HG03280 (cell line): ENCODE measurements around the gene ZC3H12D.
"Not testable (repeated sequence)": the region's sequence is repeated elsewhere in the genome, so short reads cannot be mapped to it uniquely, and the experiment has no call there.

ENCODE experiments used
- ATAC-seq: cut with Tn5 transposase; IDR thresholded peaks from one replicate; pipeline ENCODE4 v1.9.1; 2021; ENCODE audit warnings: mild to moderate bottlenecking, moderate library complexity; ENCODE audit not compliant: unreplicated experiment

Gene ZC3H12D

DNA sequence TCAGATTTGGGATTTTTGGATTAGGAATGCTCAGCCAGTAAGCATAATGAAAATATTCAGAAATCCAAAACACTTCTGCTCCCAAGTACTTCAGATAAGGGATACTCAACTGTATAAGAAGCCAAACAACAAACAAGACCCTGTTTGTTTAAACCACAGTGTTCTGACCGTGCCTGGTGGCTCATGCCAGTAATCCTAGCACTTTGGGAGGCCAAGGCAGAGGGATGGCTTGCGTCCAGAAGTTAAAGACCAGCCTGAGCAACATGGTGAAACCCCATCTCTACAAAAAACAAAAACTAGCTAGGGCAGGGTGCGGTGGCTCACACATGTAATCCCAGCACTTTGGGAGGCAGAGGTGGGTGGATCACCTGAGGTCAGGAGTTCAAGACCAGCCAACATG is 24.6 kb downstream of the ZC3H12D start:
- not testable (repeated sequence) for ATAC-seq

- no peak for ATAC-seq
Observed at GRCh38 chr6:149459761-149460160, 25.1 kb downstream of the ZC3H12D start.

DNA sequence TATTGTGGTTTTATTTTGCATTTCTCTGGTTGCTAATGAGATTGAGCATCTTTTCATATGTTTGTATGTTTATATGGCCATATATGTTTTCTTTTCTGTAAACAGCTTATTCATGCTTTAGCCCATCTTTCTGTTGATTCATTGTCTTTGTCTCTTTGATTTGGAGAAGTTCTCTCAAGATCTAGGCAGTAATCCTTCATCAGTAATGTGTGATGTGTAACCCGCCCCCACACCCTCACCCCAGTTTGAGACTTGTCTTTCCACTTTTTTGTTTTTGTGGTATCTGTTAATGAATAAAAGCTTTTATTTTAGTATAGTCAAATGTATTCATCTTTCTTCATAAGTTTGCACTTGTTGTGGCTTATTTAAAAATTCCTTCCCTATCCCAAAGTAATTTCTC is 26.0 kb downstream of the ZC3H12D start:
- ATAC-seq, result no peak

DNA sequence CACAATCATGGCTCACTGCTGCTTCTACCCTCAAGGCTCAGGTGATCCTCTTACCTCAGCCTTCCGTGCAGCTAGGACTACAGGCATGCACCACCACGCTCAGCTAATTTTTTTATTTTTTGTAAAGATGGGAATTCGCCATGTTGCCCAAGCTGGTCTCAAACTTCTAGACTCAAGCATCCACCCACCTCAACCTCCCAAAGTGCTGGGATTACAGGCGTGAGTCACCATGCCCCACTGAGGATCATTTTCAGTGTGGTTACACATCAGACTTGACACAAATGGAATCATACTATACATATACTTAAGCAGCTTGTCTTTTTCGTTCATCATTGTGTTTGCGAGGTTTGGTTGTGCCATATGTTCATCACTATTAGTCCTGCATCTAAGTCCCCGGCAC is 26.6 kb downstream of the ZC3H12D start:
- ATAC-seq, result no peak

GRCh38 chr6:149457316-149457884 is 27.4 kb downstream of the ZC3H12D start:
- no peak for ATAC-seq

GRCh38 chr6:149456311-149457021 is 28.3 kb downstream of the ZC3H12D start:
- ATAC-seq, result no peak

DNA sequence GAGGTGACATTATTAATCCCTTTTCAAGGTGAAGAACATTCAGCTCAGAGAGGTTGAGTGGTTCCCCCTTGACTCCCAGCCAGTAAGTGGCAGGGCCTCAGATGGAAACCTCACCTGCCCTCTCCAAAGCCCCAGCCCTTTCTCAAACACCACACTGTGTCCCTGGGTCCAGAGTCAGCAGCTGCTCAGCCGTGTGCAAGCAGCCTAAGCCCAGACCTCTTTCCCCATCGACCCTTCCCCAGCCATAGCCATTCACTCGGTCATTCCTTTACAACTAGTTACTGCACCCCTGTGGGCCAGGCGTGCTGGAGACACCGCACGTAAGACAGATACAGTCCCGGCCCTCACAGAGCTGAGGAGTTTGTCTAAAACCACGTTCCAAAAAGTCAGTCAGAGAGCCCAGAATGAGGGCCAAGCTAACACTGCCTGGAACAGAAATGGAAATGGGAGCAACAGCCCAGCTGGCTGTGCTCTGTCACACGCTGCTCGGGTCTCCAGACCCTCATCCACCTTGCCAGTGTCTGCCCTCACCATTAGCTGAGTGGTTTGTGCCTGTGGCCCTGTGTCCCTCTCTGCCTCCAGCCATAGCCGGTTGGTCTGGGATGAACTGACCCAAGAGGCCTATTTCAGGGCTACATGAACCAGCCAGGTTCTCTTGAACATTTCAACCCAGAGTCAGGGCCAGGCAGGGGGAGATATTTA is 29.6 kb downstream of the ZC3H12D start:
- no peak for ATAC-seq

DNA sequence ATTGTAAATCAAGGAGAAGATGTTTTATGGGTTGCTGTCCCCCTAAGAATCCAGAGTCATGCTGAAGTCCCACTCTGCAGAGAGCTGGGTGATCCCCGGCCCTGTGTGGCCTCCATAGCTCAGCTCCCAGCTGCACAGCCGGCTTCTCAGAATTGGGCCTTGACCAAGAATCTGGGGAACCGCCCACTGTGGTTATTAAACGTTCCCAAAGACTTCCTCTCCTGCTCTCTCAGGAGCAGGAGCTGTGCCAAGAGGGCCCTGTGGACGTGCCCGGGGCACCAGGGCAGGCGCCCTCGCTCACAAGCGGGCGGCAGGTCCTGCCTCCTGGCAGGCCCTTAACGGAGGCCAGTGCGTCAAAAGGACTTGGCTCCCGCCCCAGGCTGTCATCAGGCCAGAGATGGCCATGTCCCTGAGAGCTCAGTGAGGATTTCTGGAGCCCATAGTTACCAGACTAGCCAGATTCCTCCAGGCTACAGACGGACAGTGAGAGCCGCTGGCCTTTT is 30.4 kb downstream of the ZC3H12D start:
- ATAC-seq, result no peak

DNA sequence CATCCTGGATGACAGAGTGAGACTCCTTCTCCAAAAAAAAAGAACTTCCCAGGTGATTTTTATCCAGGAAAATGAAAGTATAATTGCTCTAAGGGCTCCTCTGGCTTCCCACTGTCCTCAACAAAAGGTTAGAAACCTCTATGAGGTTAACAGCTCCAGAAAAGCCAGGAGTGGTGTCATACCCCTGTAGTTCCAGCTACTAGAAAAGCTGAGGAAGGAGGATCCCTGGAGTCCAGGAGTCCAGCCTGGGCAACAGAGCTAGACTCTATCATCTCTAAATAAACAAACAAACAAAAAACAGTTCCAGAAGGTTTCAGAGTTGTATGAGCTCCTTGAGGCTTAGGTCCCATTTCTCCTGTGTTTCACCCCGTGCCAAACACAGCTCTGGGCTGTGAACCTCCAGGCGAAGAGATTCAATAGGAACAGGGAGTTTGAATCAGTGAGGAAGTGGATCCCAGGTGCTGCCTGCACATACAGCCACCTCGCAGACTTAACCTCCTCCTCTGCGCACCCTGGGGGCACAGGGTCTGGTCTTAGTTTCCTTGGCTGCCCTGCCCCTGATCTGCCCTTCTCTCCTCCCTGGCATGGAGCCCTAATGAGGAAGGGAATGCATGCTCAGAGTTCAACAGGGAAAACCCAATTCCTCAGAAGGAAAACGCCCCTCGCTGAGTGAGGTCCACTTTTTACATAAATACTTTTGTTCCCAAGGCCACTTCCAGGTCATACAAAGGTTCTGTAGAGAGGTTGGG is 31.0 kb downstream of the ZC3H12D start:
- ATAC-seq, result no peak

DNA sequence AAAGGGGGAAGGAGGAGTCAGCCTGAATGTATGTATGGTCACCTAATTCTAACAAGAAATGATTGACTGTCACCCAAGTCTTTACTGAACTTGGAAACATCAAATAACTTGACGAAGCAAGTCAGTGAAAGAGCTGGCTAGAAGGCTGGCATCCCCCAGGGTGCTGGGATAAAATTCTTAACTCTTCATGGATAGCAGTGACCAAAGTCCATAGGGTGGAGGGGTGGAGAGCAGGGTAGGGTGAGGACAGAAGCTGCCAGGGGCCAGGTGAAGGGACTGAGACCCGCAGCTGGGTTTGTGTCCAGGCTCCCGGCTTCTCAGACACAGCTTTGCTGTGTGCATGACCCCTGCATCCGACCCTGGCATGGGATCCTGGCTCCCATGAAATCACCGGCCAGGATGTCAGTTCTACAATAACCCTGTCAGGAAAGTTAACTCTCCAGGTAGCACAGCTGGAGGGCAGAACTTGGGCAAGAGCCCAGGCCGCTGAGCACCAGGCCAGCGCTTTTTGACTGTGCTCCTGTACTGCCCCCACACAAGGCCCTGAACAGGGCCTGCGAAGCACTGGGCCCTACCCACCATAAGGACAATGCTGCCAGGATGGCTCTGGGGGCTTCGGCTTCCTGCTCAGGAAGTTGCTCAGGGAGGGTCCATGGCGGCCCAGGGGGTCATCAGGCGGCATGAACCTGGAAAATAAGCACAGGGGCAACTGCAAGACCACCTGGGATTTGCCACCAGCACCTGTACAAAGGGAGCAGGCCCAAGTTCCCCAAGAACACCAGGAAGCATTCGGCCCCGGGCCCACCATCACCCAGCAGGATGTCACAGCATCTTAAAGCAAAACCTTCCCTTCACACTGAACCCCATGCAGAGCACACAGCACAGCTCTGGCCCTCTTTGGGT is 32.5 kb downstream of the ZC3H12D start:
- ATAC-seq, result no peak

DNA sequence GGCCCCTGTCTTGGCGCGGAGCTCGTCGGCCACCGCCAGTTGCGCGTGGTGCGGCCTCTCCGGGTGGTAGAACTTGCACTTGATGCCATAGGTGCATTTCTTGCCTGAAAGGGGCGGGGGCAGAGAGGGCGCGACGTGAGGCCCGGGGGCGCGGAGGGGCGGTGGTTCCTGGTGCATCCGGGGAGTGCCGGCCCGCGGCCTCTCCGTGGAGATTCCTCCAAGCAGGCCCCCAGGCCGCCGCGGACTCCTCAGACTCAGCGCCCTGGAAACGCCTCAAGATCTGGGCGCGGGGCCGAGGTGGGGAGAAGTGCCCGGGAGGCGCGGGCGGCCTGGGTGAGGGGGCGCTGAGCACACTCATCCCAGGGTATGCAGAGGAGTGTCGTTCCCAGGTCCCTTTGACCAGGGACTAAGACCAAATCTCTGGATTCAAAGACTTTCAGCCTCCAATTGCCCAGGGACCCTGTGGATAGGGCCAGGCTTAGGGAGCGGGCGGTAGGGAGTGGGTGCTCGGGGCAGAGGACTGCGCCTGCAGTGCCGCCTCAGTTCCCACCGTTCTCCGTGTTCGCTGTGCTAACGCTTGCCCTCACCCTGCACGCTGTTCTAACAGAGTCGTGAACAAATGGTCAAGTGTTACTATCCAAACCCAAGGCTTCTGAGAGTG is 33.3 kb downstream of the ZC3H12D start:
- no peak for ATAC-seq

- no peak for ATAC-seq
Observed at GRCh38 chr6:149450679-149451375, 34.0 kb downstream of the ZC3H12D start.

GRCh38 chr6:149449831-149450678 is 34.8 kb downstream of the ZC3H12D start:
- no peak for ATAC-seq

DNA sequence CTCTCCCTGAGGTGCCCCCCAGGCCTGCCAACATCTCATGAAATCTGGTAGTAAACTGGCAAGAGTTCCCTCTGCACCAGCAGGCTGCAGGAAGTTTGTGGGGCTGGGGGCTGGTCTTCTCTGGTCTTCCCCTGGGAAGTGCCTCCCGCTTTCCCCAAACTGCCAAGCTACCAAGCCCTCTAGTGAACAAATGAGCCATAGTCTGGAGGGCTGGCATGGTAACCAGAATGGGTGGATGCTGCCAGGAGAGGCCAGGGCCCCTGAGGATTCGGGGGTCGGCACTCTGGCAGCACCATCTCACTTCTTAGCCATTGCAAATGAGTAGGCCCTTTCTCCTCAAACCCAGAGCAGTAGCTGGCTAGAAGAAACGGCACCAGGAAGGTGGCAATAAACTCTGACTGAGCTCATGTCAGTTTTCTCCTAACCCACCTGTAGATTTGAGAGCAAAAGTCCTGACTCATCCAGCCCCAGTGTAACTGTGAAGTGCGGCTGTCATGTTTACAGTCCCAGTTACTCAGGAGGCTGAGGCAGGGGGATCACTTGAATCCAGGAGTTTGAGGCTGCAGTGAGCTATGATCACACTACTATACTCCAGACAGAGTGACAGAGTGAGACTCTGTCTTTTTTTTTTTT is 35.9 kb downstream of the ZC3H12D start:
- no peak for ATAC-seq

DNA sequence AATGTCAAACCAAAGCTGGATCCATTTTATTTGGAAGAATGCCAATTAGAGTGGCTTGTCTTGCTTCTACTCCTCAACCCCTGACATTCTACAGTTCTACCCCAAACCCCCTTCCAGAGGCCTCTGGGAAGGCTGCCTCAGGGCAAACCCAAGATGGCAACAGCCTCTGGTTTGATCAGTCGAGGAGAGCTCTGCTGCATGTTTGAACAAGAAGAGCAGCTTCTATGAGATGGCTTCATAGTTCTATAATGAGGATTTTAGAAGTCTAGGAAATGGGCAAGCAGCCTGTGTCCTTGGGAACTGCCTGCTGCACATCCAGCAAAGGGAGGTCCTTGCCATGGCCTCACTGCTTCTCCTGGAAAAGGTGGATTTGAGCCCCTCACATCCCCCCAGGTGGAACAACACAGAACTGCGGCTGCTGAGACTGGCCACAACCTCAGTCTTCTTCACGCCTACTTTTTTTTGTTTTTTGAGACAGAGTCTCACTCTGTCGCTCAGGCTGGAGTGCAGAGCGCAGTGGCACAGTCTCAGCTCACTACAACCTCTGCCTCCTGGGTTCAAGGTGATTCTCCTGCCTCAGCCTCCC is 37.9 kb downstream of the ZC3H12D start:
- ATAC-seq, result no peak

DNA sequence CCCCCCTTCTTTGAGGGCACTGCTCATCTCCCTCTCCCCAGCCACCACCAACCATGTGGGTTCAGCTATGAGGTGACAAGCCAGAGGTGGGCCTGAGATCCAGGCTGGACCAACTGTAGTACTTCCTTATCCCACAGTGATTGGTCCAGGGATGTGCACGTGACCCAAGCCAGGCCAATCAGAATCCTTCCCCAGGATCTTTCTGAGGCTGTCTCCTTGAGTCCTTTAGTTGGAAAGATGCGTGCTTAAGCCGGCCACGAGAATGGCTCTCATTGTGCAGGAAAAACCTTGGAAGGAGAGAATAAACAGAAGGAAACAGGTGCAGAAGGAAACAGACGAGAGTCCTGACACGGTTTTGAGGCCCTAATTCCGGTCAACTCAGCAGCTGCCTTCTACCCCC is 39.2 kb downstream of the ZC3H12D start:
- ATAC-seq, result no peak

GRCh38 chr6:149445095-149445466 is 39.7 kb downstream of the ZC3H12D start:
- no peak for ATAC-seq
